Stomach (tissue), 4 donors: Measurements from ENCODE around the gene LIN7A.

Experiments
- EP300 ChIP-seq: sonication (generic); formaldehyde crosslinking; IDR thresholded peaks from one replicate; pipeline ENCODE4 v1.6.1; 2017; ENCODE audit warnings: antibody characterized with exemption
- POLR2A ChIP-seq, 4 donors: fragments of 450-650 bp; IDR thresholded peaks; one replicate each; pipeline ENCODE4 v1.6.1; 2016; ENCODE audit warnings: antibody characterized with exemption in 4 of 4, control low read depth in 2 of 4, mild to moderate bottlenecking in 1 of 4, moderate library complexity in 1 of 4
- POLR2AphosphoS5 ChIP-seq, 3 donors: sonication (generic); formaldehyde crosslinking; IDR thresholded peaks; one replicate each; pipeline ENCODE4 v1.6.1; 2016; ENCODE audit warnings: antibody characterized with exemption in 3 of 3
- TF ChIP-seq, protein P1 (sequence below), 7 experiments: fragments of 450-650 bp in 4 of 7; fragments of 200-600 bp in 3 of 7; sonication (generic) in 3 of 7; IDR thresholded peaks; one replicate each; pipeline ENCODE4 v1.5.1; 2016 to 2019; ENCODE audit warnings: antibody characterized with exemption in 7 of 7, control low read depth in 2 of 7, mild to moderate bottlenecking in 1 of 7

GRCh38 chr12:80857311-80857710 lies 80.4 kb downstream of the LIN7A start:
- TF ChIP-seq, protein P1, sequence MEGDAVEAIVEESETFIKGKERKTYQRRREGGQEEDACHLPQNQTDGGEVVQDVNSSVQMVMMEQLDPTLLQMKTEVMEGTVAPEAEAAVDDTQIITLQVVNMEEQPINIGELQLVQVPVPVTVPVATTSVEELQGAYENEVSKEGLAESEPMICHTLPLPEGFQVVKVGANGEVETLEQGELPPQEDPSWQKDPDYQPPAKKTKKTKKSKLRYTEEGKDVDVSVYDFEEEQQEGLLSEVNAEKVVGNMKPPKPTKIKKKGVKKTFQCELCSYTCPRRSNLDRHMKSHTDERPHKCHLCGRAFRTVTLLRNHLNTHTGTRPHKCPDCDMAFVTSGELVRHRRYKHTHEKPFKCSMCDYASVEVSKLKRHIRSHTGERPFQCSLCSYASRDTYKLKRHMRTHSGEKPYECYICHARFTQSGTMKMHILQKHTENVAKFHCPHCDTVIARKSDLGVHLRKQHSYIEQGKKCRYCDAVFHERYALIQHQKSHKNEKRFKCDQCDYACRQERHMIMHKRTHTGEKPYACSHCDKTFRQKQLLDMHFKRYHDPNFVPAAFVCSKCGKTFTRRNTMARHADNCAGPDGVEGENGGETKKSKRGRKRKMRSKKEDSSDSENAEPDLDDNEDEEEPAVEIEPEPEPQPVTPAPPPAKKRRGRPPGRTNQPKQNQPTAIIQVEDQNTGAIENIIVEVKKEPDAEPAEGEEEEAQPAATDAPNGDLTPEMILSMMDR (IDR thresholded peaks at IDR 0.05): no peak
- TF ChIP-seq POLR2A (IDR thresholded peaks at IDR 0.05) (no peak), EP300 (no peak), POLR2AphosphoS5 (IDR thresholded peaks at IDR 0.05) (no peak)
